GM19397 (cell line): ENCODE results near the gene MOCOS.
"Not testable (repeated sequence)": the region's sequence is repeated elsewhere in the genome, so short reads cannot be mapped to it uniquely, and the experiment has no call there.

Experiments used
- ATAC-seq: cut with Tn5 transposase; IDR thresholded peaks from one replicate; pipeline ENCODE4 v1.9.1; 2021; ENCODE audit warnings: mild to moderate bottlenecking, moderate library complexity; ENCODE audit not compliant: unreplicated experiment

The MOCOS gene

DNA sequence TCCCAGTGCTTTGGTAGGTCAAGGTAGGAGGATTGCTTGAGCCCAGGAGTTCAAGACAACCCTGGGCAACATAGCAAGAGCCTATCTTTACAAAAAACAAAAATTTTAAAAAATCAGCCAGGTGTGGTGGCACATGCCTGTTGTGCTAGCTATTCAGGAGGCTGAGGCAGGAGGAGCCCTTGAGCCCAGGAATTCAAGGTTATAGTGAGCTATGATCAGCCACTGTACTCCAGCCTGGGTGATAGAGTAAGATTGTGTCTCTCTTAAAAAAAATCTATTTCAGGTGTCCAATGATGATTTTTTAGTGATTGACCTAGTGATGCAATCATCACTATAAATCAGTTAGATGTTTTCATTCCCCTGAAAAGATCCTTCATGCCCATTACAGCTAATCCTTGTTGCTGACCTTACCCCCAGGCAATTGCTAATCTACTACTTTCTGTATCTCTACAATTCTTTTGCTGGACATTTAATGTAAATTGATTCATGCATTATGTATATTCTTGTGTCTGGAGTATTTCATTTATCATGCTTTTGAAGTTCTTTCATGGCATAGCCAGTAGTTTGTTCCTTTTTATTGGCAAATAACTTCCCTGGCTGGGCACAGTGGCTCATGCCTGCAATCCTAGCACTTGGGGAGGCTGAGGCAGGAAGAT is 10.3 kb downstream of the MOCOS start:
- no peak for ATAC-seq

DNA sequence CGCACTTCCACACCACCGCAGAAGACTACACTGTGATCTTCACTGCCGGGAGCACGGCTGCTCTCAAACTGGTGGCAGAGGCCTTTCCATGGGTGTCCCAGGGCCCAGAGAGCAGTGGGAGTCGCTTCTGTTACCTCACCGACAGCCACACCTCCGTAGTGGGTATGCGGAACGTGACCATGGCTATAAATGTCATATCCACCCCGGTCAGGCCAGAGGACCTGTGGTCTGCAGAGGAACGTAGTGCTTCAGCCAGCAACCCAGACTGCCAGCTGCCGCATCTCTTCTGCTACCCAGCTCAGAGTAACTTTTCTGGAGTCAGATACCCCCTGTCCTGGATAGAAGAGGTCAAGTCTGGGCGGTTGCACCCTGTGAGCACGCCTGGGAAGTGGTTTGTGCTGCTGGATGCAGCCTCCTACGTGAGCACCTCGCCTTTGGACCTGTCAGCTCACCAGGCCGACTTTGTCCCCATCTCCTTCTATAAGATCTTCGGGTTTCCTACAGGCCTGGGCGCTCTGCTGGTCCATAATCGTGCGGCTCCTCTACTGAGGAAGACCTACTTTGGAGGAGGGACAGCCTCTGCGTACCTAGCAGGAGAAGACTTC is 12.5 kb downstream of the MOCOS start:
- no peak for ATAC-seq

DNA sequence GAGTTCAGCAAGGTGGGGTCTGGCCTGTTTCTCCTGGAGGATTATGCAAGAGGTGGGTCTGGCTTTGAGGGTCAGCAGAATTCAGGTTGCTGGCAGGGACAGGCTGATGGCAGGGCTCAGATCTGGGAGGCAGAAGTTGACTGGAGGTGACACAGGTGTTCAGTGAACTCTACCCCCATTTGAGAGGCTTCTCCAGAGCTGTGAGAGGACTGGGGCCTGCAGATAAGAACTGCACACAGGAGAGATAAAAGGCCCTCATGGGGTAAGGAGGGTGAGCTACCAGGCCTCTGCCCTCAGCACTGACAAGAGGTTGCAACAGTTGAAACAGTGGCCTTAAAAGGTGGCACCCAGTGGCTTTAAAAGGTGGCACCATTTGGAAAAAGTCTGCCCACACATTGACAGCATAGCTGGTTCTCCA is 13.1 kb downstream of the MOCOS start:
- ATAC-seq = no peak

DNA sequence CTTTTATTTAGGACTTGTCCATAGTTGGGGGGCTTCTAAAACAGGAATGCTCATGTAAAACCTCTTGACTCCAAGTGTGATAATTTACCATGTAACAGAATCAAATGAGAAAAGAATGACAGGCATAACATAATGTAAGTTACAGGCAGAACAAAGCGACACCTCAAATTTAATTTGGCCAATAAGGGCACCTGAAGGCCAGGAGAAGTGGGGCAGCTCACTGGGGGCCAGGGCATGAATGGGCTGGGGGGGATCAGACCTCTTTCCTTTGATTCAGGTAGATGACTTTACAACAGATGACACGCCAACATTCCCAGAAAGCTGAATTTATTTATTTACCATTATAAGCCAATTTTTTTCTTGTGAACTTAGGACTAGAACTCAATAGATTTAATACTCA is 14.5 kb downstream of the MOCOS start:
- ATAC-seq = no peak

DNA sequence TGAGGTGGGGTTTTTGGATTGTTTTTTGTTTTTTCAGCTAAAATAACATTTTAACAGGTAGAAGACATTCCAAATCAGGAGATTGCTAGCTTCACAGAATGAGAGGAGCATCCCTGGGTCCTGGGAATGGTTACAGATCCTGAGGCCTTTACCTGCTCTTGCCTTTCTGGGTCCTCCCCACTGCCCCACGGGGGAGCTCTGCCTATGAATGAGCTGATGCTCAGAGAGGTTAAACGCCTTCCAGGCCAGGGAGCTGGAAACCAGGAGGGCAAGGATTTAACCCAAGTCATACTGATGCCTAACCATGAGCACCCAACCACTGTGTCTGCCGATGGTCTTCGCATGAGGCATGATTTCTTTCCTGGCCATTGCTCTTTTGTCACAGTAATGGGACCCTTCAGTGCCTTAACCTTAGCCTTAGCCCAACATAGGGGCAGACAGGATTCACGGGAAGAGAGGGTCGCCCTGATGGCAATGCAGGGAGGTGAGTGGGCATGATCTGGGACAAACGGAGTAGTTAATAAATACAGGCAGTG is 16.1 kb downstream of the MOCOS start:
- ATAC-seq = no peak

DNA sequence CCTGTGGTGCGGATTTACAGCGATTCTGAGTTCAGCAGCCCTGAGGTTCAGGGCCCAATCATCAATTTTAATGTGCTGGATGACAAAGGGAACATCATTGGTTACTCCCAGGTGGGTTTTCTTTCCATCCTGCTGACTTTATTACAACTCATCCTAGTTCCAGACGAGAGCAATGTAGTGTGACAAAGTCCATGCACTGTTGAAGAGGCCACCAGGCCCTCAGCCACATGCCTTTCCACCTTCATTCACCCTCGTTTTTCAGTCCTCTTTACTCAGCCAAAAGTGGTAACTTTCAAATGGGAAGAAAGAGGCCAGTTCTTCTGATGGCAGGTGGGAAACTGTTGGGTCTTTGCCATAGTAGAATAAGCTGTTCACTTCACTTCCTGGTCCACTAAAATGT is 17.9 kb downstream of the MOCOS start:
- no peak for ATAC-seq

DNA sequence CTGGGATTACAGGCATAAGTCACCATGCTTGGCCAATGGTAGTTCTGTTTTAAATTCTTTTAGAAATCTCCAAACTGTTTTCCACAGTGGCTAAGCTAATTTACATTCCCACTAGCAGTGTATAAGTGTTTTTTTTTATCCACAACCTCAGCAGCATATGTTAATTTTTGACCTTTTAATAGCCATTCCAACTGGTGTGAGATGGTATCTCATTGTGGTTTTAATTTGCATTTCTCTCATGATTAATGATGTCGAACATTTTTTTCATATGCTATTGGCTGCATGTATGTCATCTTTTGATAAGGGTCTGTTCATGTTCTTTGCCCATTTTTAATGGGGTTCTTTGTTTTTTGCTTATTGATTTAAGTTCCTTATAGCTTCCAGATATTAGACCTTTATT is 20.0 kb downstream of the MOCOS start:
- no peak for ATAC-seq

DNA sequence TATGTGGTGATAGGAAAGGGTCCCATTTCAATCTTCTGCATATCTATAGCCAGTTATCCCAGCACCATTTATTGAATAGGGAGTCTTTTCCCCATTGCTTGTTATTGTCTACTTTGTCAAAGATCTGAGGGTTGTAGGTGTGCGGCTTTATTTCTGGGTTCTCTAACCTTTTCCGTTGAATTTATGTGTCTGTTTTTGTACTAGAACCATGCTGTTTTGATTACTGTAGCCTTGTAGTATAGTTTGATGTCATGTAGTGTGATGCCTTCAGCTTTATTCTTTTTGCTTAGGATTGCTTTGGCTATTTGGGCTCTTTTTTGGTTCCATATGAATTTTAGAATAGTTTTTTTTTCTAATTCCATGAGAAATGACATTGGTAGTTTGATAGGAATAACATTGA is 20.7 kb downstream of the MOCOS start:
- not testable (repeated sequence) for ATAC-seq

DNA sequence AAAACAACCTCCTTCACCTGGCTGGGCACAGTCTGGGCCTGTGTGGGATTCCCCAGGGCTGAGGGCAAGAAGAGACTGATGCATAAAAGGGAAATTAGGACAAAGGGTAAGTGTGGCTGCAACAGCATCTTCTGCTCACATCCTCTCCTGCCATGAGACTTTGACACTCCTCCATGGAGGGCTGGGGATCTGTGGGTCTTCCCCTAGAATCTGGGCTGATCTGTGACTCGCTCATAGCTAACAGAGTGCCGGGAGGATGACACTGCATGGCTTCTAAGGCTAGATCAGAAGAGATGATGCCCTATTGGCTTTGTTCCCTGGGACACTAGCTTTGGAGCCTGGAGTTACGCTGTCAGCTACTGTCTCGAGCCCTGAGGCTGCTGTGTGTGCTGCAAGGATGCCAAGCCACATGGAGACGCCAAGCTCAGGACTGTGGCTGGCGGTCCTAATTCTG is 24.3 kb downstream of the MOCOS start:
- no peak for ATAC-seq

DNA sequence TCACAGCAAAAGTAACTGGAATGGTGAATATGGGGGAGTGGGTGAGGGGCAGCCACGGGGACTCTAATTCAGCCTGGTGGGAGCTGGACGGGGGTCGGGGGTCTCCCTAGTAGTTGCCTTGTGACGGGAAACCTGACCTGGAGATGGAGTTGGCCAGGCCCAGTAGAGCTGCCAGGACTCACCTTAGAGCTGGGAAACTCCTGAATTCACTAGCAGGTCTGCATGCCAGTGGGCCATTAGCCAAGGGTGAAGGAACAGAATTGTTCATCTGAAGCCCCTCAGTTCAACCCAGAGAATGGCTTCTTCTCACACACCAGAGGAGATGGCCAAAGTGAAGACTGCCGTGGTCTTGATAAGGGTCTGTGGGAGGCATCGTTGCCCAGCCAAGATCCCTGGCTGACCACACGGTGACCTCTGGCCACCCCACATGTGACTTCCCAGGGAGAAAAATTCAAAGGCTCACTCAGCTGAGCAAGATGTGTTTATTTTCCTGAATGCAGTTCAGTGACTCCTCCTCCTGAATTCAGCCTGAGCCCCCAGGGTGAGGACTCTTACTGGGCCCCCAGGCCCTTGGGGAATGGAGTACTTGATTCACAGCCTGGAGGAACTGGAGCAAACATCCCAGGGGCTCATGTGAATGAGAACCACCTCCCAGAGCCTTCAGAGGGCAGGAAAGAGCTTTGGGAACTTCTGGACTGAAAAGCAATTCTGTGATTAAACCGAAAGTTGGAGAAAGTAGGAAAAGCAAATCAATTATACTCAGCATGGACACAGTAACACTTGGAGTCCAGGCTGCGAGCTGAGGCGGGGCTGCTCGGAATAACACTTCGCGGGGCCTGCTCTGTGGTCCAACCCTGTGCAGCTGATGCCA is 25.2 kb downstream of the MOCOS start:
- ATAC-seq = no peak

DNA sequence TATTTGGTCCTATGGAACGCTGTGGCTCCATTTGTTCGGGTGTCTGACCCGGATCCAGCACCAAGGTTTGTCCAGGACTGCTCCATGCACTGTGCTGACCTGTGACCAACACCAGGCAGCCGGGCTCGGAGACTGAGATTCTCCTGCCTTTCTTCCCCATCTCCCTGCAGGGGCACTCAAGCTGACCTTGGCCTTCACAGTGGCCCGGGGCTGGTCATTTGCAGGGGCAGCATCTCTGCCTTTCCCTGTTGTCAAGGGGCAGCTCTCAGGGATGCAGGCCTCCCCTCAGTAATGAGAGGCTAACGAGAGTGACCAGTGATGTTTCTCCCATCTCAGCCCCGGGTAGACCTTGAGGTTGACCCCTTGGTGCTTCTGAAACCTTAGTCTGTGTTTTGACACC is 27.5 kb downstream of the MOCOS start:
- ATAC-seq = no peak

DNA sequence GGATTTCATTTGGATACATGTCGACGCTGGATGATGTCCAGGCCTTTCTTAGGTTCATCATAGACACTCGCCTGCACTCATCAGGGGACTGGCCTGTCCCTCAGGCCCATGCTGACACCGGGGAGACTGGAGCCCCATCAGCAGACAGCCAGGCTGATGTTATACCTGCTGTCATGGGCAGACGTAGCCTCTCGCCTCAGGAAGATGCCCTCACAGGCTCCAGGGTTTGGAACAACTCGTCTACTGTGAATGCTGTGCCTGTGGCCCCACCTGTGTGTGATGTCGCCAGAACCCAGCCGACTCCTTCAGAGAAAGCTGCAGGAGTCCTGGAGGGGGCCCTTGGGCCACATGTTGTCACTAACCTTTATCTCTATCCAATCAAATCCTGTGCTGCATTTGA is 28.3 kb downstream of the MOCOS start:
- no peak for ATAC-seq

DNA sequence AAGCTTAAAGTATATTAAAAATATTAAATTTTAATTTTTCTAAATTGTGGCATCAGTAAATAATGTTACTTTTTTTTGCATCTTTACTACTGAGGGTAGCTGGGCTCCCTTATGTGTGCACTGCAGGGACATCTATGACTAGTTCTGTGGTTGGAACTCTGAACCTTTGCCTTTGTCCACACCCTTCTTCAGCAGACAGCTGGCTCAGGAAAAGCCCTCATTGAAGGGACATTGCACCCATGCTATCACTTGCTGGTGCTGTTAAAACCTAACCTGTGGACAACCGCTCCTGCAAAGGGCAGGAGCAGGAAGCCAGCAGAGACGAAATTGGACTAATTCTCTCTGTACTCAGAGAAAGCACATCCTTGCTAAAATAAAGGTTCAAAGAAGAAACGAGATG is 30.1 kb downstream of the MOCOS start:
- no peak for ATAC-seq

DNA sequence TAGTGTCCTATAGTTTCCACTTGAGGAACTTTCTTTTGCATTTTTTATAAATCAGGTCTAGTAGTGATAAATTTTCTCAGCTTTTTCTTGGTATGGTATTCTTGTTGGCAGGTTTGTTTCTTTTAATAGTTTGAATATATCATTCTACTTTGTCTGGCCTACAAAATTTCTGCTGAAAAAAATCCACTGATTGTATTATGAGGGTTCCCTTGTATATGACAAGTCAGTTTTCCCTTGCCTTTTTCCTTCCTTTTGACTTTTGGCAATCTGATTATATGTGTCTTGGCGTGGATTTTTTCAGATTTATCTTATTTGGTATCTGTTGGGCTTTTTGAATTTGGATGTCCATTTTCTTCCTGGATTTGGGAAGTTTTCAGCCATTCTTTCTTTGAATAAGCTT is 41.9 kb downstream of the MOCOS start:
- no peak for ATAC-seq

DNA sequence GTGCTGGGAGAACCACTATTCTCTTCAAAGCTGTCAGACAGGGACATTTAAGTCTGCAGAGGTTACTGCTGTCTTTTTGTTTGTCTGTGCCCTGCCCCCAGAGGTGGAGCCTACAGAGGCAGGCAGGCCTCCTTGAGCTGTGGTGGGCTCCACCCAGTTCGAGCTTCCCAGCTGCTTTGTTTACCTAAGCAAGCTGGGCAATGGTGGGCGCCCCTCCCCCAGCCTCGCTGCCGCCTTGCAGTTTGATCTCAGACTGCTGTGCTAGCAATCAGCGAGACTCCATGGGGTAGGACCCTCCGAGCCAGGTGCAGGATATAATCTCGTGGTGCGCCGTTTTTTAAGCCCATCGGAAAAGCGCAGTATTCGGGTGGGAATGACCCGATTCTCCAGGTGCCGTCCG is 53.2 kb downstream of the MOCOS start:
- ATAC-seq = not testable (repeated sequence)

DNA sequence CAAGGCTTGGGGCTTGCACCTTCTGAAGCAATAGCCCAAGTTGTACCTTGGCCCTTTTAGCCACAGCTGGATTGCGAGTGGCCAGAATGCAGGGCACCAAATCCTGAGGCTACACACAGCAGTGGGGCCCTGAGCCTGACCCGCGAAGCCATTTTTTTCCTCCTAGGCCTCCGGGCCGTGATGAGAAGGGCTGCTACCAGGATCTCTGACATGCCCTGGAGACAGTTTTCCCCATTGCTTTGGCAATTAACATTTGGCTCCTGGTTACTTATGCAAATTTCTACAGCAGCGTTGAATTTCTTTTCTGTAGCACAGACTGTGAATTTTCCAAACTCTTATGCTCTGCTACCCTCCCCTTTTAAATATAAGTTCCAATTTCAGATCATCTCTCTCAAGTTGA is 54.5 kb downstream of the MOCOS start:
- ATAC-seq = no peak

DNA sequence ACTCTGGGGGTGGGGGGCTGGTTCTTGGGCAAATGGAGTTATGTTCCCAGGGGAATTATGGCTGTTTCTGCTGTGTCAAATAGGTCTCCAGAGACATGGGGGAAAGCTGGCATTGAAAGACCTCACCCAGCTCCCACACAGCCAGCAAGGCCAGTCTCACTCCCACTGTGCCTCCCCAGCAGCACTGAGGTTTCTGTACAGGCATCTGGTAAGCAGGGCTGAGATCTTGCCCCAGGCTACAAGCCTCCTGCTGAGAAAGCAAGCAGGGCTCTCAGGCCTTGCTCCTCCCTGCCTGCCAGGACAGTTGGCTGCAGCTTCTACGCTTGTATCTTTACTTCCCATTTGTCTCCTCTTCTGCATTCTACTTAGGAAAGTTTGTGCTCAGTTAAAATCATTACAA is 59.7 kb downstream of the MOCOS start:
- ATAC-seq = no peak

DNA sequence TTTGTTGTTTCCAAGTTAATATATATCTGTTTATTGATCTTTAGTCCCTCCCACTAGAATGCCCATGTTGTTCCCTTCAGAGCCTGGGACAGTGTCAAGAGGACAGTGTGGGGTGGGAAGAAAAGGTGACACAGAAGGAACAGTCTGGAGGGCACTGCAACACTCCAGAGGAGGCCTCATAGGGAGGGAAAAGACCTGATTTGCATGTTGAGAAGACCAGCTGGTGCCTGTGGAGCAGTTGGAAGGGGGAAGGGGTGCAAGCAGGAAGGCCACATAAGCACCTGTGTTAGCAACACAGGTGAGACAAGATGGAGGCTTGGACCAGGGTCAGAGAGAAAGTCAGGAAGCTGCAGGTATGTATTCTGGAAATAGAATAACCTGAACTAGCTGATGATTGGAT is 62.1 kb downstream of the MOCOS start:
- ATAC-seq = no peak

DNA sequence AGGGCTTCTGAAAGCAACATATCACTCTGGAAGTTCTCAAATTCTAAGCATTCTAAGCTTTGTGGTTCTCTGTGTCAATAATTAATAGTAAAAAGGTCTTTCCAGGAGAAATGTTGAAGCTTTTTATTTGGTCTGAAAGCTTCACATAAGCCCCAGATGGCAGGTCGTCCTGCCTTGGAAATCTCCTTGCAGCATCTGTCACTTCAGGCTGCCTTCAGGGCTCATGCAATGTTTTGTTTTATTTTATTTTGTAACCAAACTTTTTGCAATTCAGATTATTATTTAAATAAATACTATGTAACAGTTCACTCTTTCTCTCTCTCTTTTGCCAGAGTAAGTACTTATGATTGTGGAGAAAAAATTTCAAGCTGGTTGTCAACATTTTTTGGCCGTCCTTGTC is 63.5 kb downstream of the MOCOS start:
- ATAC-seq = no peak

DNA sequence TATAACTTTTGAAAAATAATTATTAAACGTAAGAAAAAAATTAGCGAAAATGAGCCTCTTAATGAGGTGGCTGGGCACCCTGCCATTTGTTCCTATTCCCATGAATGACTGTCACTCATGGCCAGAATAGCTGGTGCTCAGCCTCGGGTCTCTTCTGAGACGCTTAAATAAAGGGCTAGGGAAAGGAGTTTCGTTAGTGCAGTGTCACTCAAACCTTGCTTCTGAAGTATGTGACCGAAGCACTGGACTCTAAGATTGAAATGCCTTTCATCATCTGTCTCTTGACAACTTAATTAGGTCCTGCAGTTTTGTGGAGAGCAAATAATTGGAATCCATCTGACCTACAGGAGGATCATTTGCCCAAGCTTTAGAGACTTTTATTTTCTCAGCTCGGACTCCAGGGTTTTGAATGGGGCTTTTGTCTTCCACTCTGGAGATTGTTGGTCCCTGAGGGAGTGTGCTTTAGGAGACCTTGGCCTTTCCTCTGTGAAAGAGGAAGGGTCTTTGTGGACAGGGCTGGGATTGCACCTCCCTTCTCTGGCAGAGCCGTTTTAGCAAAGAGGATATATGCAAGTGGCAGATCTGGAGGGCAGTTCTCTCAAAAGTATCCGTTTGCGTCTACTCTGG is 67.9 kb downstream of the MOCOS start:
- ATAC-seq = no peak

DNA sequence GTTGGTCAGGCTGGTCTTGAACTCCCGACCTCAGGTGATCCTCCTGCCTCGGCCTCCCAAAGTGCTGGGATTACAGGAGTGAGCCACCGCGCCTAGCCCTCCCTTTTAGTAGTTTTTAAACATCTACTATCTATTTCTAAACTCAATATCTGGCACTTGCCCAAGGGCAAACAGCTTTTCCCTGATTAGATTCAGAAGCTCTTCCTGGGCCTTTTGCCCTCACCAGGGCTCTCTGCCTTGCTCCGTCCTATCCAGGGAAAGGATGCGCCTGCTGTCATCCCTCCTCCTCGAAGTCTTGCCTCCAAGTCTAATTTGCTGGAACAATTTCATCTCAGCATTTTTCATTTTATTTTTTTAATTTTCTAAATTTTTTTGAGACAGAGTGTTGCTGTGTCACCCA is 68.8 kb downstream of the MOCOS start:
- no peak for ATAC-seq
